Stimulated activated CD4-positive, alpha-beta T cell treated with anti-CD3 and anti-CD28 coated beads, Interleukin-12 subunit alpha, Interleukin-12 subunit beta, amount 100 ng/mL, for 4 hours (primary cell): ENCODE results near the gene SMOC2.

Source experiments
- DNase-seq: peaks from one replicate; pipeline ENCODE4 v3.0.0-alpha.2; 2020

SMOC2 gene

GRCh38 chr6:168493976-168494375 lies 53.0 kb downstream of the SMOC2 start:
- DNase-seq, result no peak

GRCh38 chr6:168494726-168495125 lies 53.7 kb downstream of the SMOC2 start:
- no peak for DNase-seq

GRCh38 chr6:168495133-168495532 lies 54.1 kb downstream of the SMOC2 start:
- DNase-seq, result no peak

- no peak for DNase-seq
These were observed 54.7 kb downstream of the SMOC2 start for GRCh38 chr6:168495636-168496035.

- DNase-seq, result no peak
These were observed 55.4 kb downstream of the SMOC2 start for GRCh38 chr6:168496139-168496996.

- no peak for DNase-seq
These were observed 56.0 kb downstream of the SMOC2 start for GRCh38 chr6:168496997-168497331.

- DNase-seq, result no peak
These were observed 56.4 kb downstream of the SMOC2 start for GRCh38 chr6:168497381-168497780.

GRCh38 chr6:168498161-168498843 lies 57.3 kb downstream of the SMOC2 start:
- no peak for DNase-seq

GRCh38 chr6:168499045-168499650 lies 58.2 kb downstream of the SMOC2 start:
- no peak for DNase-seq

- DNase-seq, result no peak
These were observed 59.5 kb downstream of the SMOC2 start for GRCh38 chr6:168500519-168500918.

GRCh38 chr6:168501561-168501960 lies 60.6 kb downstream of the SMOC2 start:
- DNase-seq, result no peak

GRCh38 chr6:168504366-168504765 lies 63.4 kb downstream of the SMOC2 start:
- no peak for DNase-seq

- DNase-seq, result no peak
These were observed 65.5 kb downstream of the SMOC2 start for GRCh38 chr6:168506460-168506859.

- DNase-seq, result no peak
These were observed 66.3 kb downstream of the SMOC2 start for GRCh38 chr6:168507297-168507696.

- no peak for DNase-seq
These were observed 66.7 kb downstream of the SMOC2 start for GRCh38 chr6:168507730-168508129.

- DNase-seq, result no peak
These were observed 67.9 kb downstream of the SMOC2 start for GRCh38 chr6:168508903-168509302.

GRCh38 chr6:168513766-168514165 lies 72.8 kb downstream of the SMOC2 start:
- DNase-seq, result no peak

GRCh38 chr6:168514216-168514615 lies 73.2 kb downstream of the SMOC2 start:
- DNase-seq, result no peak

- DNase-seq, result no peak
These were observed 74.4 kb downstream of the SMOC2 start for GRCh38 chr6:168515376-168515775.

- DNase-seq, result no peak
These were observed 76.2 kb downstream of the SMOC2 start for GRCh38 chr6:168516944-168517741.

- DNase-seq, result no peak
These were observed 76.9 kb downstream of the SMOC2 start for GRCh38 chr6:168517742-168518347.

GRCh38 chr6:168518348-168518745 lies 77.4 kb downstream of the SMOC2 start:
- DNase-seq, result no peak

GRCh38 chr6:168518867-168519266 lies 77.9 kb downstream of the SMOC2 start:
- no peak for DNase-seq
